BLaER1 treated with 17β-estradiol and CSF1 and Interleukin-3, amounts not matched to agents 10 nM and 100 nM (cell line): ENCODE measurements around the gene ITGA3.
A peak's percentile ranks its signal among the peaks of the same experiment; 100 is the strongest.

Experiments
- H3K27ac ChIP-seq, 11 experiments: shearing (Covaris generic); formaldehyde crosslinking; 2 replicates each; pipeline ENCODE4 v1.8.1; 2022
- H3K27me3 ChIP-seq, 11 experiments: shearing (Covaris generic); formaldehyde crosslinking; 2 replicates each; pipeline ENCODE4 v1.8.1; 2022
- H3K36me3 ChIP-seq, 11 experiments: shearing (Covaris generic); formaldehyde crosslinking; 2 replicates each; pipeline ENCODE4 v1.8.1; 2022
- H3K4me1 ChIP-seq, 10 experiments: shearing (Covaris generic); formaldehyde crosslinking; 2 replicates each; pipeline ENCODE4 v1.8.1; 2022
- H3K4me2 ChIP-seq, 11 experiments: shearing (Covaris generic); formaldehyde crosslinking; 2 replicates each; pipeline ENCODE4 v1.8.1; 2022
- H3K4me3 ChIP-seq, 10 experiments: shearing (Covaris generic); formaldehyde crosslinking; 2 replicates each; pipeline ENCODE4 v1.8.1; 2022
- H3K9ac ChIP-seq, 11 experiments: shearing (Covaris generic); formaldehyde crosslinking; 2 replicates each; pipeline ENCODE4 v1.8.1; 2022
- H3K9me3 ChIP-seq, 11 experiments: shearing (Covaris generic); formaldehyde crosslinking; replicated peaks in 1 of 11; 2 replicates each; pipeline ENCODE4 v1.8.1; 2022
- H4K20me1 ChIP-seq, 11 experiments: shearing (Covaris generic); formaldehyde crosslinking; 2 replicates each; pipeline ENCODE4 v1.8.1; 2022
- Cebpa-rat ChIP-seq, 11 experiments: shearing (Covaris generic); IDR thresholded peaks; 2 replicates each; pipeline ENCODE4 v1.8.1; 2022

The ITGA3 gene

GRCh38 chr17:50021681-50022370 lies 34.1 kb upstream of the ITGA3 start:
- Histone ChIP-seq H3K4me3 (no peak overlapping the region), H4K20me1 (peaks cover 0 to 10% (median 0%) of the 10 kb centered on the region in 11 experiments; a peak in 5 of 22 replicates), H3K36me3 (no peaks in the 10 kb centered on the region), H3K9ac (no peak overlapping the region), H3K4me2 (peak overlapping the region in 1 of 11 experiments; percentile 38; a peak in 1 of 22 replicates), H3K9me3 (no peaks in the 10 kb centered on the region; a peak in 3 of 22 replicates), H3K27ac (no peak overlapping the region), H3K27me3 (peaks cover 0 to 16% (median 12%) of the 10 kb centered on the region in 11 experiments; a peak in 19 of 22 replicates), H3K4me1 (peaks cover 0 to 13% (median 3%) of the 10 kb centered on the region in 10 experiments; a peak in 14 of 20 replicates)
- TF ChIP-seq Cebpa-rat (IDR thresholded peaks at IDR 0.05) = no peak

GRCh38 chr17:50022463-50023130 lies 33.3 kb upstream of the ITGA3 start:
- Histone ChIP-seq H3K9ac (no peak overlapping the region), H3K27me3 (peaks cover 0 to 22% (median 17%) of the 10 kb centered on the region in 11 experiments; a peak in 19 of 22 replicates), H4K20me1 (peaks cover 0 to 18% (median 7%) of the 10 kb centered on the region in 11 experiments; a peak in 8 of 22 replicates), H3K36me3 (no peaks in the 10 kb centered on the region), H3K4me3 (no peak overlapping the region), H3K4me1 (peaks cover 7 to 21% (median 10%) of the 10 kb centered on the region in 10 experiments), H3K27ac (no peak overlapping the region), H3K4me2 (no peak overlapping the region), H3K9me3 (no peaks in the 10 kb centered on the region; a peak in 3 of 22 replicates)
- no peak for TF ChIP-seq Cebpa-rat (IDR thresholded peaks at IDR 0.05)

GRCh38 chr17:50023520-50023919 lies 32.4 kb upstream of the ITGA3 start:
- Histone ChIP-seq H3K4me1 (peaks cover 17 to 30% (median 20%) of the 10 kb centered on the region in 10 experiments), H4K20me1 (peaks cover 0 to 25% (median 10%) of the 10 kb centered on the region in 11 experiments; a peak in 8 of 22 replicates)

DNA sequence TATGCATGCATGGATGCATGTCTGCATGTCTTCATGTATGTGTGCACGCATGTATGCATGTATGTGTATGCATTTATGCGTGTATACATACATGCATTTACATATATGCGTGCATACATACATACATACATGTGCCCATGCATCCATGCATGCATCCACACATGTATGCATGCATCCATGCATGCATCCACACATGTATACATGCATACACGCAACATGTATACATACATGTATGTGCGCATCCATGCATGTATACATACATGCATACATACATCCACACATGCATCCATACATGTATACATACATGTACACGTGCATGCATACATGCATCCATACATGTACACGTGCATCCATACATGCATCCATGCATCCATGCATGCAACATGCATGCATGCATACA lies 31.1 kb upstream of the ITGA3 start:
- H3K9ac ChIP-seq = no peak overlapping the region
- H3K4me2 ChIP-seq = no peak overlapping the region
- H3K4me3 ChIP-seq = no peak overlapping the region
- H3K36me3 ChIP-seq = no peaks in the 10 kb centered on the region
- H3K27ac ChIP-seq = no peak overlapping the region
- no peaks in the 10 kb centered on the region; a peak in 3 of 22 replicates for H3K9me3 ChIP-seq
- H4K20me1 ChIP-seq = peaks cover 0 to 33% (median 10%) of the 10 kb centered on the region in 11 experiments; a peak in 8 of 22 replicates
- H3K27me3 ChIP-seq = peaks cover 0 to 44% (median 39%) of the 10 kb centered on the region in 11 experiments; a peak in 20 of 22 replicates
- TF ChIP-seq Cebpa-rat (IDR thresholded peaks at IDR 0.05) = no peak
- H3K4me1 ChIP-seq = peaks cover 18 to 37% (median 23%) of the 10 kb centered on the region in 10 experiments

More at GRCh38 chr17:50023520-50023919, 32.4 kb upstream of the ITGA3 start:
- Histone ChIP-seq H3K27me3 (peaks cover 0 to 32% (median 26%) of the 10 kb centered on the region in 11 experiments; a peak in 19 of 22 replicates), H3K4me2 (no peak overlapping the region), H3K9ac (no peak overlapping the region), H3K9me3 (no peaks in the 10 kb centered on the region; a peak in 3 of 22 replicates), H3K36me3 (no peaks in the 10 kb centered on the region), H3K4me3 (no peak overlapping the region), H3K27ac (no peak overlapping the region)
- TF ChIP-seq Cebpa-rat (IDR thresholded peaks at IDR 0.05) = no peak

DNA sequence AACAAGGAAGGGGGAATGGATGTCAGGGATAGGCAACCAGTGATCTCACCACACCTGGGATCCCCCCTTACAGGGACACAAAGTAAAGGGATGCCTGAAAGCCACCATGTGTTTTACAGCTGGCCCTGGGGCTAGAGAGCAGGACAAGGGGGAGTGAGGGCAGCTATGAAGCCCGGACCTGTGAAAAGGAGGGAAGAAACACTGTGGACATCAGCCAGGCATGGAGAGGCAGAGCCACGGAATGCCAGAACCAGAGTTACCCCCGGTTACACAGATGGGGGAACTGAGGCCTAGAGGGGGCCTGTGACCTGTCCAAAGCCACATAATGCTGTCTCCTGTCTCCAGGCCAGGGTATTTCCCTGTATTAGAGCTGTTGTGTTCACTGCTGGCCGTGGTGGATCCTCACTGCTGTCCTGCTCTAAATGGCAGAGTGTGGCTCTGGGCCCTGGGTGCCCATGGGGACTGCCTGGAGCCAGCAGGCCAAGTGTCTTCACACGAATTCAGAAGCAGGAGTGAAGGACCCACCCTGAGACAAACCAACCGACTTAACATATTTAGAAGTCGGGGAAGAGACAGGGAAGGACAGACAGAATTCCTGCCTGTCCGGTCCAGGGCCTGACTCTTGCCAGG lies 29.7 kb upstream of the ITGA3 start:
- H3K9ac ChIP-seq = no peak overlapping the region
- no peak overlapping the region for H3K4me3 ChIP-seq
- no peak for TF ChIP-seq Cebpa-rat (IDR thresholded peaks at IDR 0.05)
- no peaks in the 10 kb centered on the region; a peak in 3 of 22 replicates for H3K9me3 ChIP-seq
- no peaks in the 10 kb centered on the region for H3K36me3 ChIP-seq
- peak overlapping the region in 2 of 11 experiments; percentile 93 to 97; a peak in 3 of 22 replicates for H3K4me2 ChIP-seq
- H3K27ac ChIP-seq = no peak overlapping the region
- peaks cover 0 to 57% (median 49%) of the 10 kb centered on the region in 11 experiments; a peak in 20 of 22 replicates for H3K27me3 ChIP-seq
- H4K20me1 ChIP-seq = peaks cover 0 to 33% (median 10%) of the 10 kb centered on the region in 11 experiments; a peak in 8 of 22 replicates
- H3K4me1 ChIP-seq = peaks cover 18 to 31% (median 23%) of the 10 kb centered on the region in 10 experiments

GRCh38 chr17:50026837-50027171 lies 29.1 kb upstream of the ITGA3 start:
- Histone ChIP-seq H3K4me2 (peak overlapping the region; percentile 87 to 99 (median 94)), H3K4me3 (peak overlapping the region in 8 of 10 experiments; percentile 39 to 68 (median 46); a peak in 14 of 20 replicates), H4K20me1 (peaks cover 0 to 33% (median 10%) of the 10 kb centered on the region in 11 experiments; a peak in 8 of 22 replicates), H3K4me1 (peaks cover 18 to 25% (median 23%) of the 10 kb centered on the region in 10 experiments), H3K9me3 (no peaks in the 10 kb centered on the region; a peak in 3 of 22 replicates), H3K36me3 (no peaks in the 10 kb centered on the region), H3K27ac (peak overlapping the region in 3 of 11 experiments; percentile 30 to 71 (median 62); a peak in 5 of 22 replicates), H3K27me3 (peaks cover 0 to 61% (median 51%) of the 10 kb centered on the region in 11 experiments; a peak in 20 of 22 replicates), H3K9ac (peak overlapping the region in 5 of 11 experiments; percentile 49 to 66 (median 59); a peak in 9 of 22 replicates)
- no peak for TF ChIP-seq Cebpa-rat (IDR thresholded peaks at IDR 0.05)

DNA sequence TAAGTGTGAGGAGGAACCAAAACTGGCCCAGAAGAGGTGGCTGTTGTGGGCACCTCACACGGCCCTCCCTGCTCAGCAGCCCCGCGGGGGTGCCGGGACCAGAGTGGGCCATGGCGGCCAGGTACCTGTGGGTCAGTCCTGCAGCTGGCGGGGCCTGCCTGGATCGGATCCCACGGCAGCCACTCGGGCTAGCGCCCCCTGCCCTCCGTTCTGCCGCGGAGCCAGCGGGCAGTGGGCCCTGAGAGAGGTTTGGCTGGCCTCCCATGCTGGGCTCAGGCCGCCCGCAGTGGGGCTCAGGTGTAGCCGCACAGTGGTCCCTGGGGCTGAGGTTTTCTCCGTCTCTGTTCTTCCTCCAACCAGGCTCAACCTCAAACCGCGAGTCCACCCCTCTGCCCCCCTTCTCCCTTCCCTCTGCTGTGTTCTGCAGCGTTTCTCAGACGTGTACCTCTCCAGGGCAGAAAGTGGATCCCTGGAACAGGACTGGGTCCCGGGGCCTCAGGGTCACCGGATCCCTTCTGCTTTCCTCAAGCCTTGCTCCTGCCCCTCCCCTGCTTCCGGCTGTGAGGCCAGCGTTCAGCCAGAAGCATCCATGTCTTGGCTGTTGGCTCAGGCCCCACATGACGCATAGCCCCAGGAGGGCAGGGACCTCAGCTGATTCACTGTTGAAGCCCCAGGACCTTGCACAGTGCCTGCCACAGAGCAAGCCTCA lies 28.6 kb upstream of the ITGA3 start:
- Histone ChIP-seq H4K20me1 (peaks cover 0 to 33% (median 10%) of the 10 kb centered on the region in 11 experiments; a peak in 8 of 22 replicates), H3K4me2 (peak overlapping the region; percentile 87 to 99 (median 94)), H3K9me3 (no peaks in the 10 kb centered on the region; a peak in 3 of 22 replicates), H3K36me3 (no peaks in the 10 kb centered on the region), H3K27me3 (peaks cover 0 to 62% (median 51%) of the 10 kb centered on the region in 11 experiments; a peak in 20 of 22 replicates), H3K4me3 (peak overlapping the region in 9 of 10 experiments; percentile 39 to 68 (median 46); a peak in 17 of 20 replicates), H3K9ac (peak overlapping the region in 7 of 11 experiments; percentile 39 to 66 (median 50); a peak in 13 of 22 replicates), H3K27ac (peak overlapping the region in 5 of 11 experiments; percentile 30 to 71 (median 36); a peak in 10 of 22 replicates), H3K4me1 (peaks cover 18 to 25% (median 23%) of the 10 kb centered on the region in 10 experiments)
- TF ChIP-seq Cebpa-rat (IDR thresholded peaks at IDR 0.05) = no peak
